Activated CD8-positive, alpha-beta memory T cell treated with anti-CD3 and anti-CD28 coated beads for 36 hours (primary cell): ENCODE results near the gene SLC29A2. TPM values are rescaled to one million over a fixed set of nuclear protein-coding genes. Genes with fewer than 3 reads are reported as not detected.
"Not testable (repeated sequence)": the region's sequence is repeated elsewhere in the genome, so short reads cannot be mapped to it uniquely, and the experiment has no call there.

Source experiments
- CTCF ChIA-PET: fragments of 350-600 bp; sonication (Branson Sonifier 250); formaldehyde crosslinking; loops from one replicate; lab custom pipeline; 2021; ENCODE audit warnings: antibody characterized with exemption; lab: Charles Lee
- POLR2A ChIA-PET: fragments of 350-600 bp; sonication (Branson Sonifier 250); formaldehyde crosslinking; loops from one replicate; lab custom pipeline; 2021; ENCODE audit warnings: antibody characterized with exemption; lab: Charles Lee
- total RNA-seq, 2 experiments: library from RNA; stranded (reverse); gene quantifications; one replicate each; pipeline ENCODE4 v1.2.3, GENCODE V29; 2021

The SLC29A2 gene
- total RNA-seq, 2 experiments from 2014 or later = 12.1 to 13.0 TPM

DNA sequence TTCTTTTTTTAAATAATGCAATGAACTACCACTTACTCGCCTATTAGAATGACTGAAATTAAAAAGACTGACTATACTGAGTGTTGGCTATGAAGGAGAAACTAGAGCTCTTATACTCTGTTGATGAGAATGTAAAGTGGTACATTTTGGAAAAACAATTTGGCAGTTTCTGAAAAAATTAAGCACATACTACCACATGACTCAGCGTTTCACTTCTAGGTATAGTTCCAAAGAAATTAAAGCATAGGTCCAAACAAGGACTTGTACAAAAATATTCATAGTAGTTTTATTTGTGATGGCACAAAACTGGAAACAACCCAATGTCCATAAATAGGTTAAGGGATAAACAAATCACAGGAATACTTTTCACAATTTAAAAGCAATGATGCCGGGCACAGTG is 22.4 kb upstream of the SLC29A2 start:
- ChIA-PET CTCF (no interaction called here), POLR2A (no interaction called here)

DNA sequence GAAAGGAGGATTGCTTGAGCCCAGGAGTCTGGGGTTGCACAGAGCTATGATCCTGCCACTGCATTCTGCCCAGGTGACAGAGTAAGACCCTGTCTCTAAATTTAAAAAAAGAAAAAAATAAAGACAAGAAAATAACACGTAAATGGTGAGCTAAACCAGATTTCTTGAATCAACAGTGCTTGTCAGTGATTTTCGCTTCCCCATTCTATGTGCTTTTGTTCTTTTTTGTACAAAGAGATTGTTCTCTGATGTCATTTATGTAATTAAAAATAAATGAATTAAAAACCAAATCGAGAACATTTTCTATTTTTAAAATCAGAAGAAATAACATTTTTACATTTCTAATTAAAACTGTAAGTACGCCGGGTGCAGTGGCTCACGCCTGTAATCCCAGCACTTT is 19.8 kb upstream of the SLC29A2 start:
- ChIA-PET CTCF (interaction anchor here (0.7 to 1.8 kb wide), 2 partner anchors 17 to 26 kb away, joined by 3 to 4 read pairs; no protein-coding TSS in a partner anchor), POLR2A (no interaction called here)

DNA sequence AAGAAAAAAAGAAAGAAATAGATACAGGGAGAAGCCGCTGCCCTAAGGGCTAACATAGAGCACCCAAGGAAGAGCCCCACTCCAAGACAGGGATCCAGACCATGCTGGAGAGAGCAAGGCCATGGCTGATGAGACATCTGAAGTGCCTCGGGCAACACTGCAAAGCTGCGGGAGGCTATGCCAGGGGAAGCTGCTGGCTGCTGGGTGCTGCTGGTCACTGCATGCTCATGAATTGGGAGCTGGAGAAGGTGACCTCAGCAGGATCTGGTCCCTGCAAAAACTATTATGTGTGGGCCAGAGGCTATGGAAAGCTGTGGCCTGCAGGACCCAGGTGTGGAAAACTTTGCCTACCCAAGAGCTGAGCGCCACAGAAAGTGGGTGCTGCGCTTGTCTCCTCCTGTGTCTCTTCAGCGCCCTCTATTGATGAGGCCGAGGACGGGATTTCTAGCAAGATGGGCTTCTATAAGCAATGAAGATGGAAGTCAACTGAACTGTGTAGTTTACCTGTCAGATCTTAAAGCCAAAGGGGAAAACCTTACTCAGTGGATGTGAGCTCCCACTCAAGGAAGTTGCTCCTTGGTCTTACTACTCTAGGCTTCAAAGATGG is 17.3 kb upstream of the SLC29A2 start:
- POLR2A ChIA-PET = no interaction called here
- CTCF ChIA-PET = interaction anchor here (0.6 to 4.6 kb wide), 27 partner anchors 10 to 694 kb away, joined by 3 to 44 read pairs (median 3); partner anchors contain the start of genes MRPL11 and SLC29A2

DNA sequence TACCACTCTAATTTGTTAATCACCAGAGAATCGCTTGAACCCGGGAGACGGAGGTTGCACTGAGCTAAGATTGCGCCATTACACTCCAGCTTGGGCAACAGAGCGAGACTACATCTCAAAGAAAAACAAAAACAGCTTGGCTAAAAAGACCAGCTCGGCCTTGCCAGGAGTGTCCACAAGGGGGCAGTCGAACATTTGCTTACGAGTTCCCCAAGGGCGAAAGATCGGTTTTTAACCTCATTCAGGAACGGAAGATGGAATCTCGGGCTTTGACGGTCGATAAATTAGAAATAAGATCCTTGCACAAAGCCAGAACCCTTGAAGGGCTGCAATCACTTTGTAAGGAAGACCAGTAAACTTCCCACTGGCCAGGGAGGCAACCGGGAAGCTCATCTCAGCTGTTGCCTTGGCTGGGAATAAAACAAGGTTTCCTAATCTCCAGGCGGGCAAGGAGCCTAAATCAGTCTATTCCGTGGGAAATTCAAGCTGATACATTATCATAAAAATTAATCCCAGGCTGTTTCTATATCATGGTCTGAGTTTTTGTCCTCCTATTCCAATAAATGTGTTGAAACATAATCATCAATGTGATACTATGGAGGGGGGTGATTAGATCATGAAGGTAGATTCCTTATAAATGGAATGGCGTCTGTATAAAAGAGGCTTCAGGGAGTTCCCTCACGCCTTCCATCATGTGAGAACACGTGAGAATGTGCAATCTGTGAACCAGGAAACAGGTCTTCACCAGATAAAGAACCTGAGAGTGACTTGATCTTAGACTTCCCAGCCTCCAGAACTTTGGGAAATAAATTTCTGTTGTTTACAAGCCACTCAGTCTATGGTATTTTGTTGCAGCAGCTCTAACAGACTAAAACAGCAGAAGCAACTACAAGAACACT is 14.9 kb upstream of the SLC29A2 start:
- ChIA-PET POLR2A (interaction anchor here (1.3 kb wide), 1 partner anchor 14 kb away, joined by 4 read pairs; the partner anchor contains the start of gene SLC29A2), CTCF (interaction anchor here (0.7 to 4.6 kb wide), 16 partner anchors 9 to 89 kb away, joined by 3 to 44 read pairs (median 5); partner anchors contain the start of genes BRMS1, MRPL11, RIN1 and SLC29A2)

DNA sequence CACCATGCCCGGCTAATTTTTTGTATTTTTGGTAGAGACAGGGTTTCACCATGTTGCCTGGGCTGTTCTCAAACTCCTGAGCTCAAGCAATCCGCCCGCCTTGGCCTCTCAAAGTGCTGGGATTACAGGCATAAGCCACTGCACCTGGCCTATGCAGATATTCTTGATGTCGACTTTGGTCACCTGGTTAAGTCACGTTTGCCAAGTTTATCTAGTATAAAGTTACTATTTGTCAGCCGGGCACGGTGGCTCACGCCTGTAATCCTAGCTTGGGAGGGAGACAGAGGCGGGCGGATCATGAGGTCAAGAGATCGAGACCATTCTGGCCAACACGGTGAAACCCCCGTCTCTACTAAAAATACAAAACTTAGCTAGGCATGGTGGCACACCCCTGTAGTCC is 12.8 kb upstream of the SLC29A2 start:
- CTCF ChIA-PET = interaction anchor here (0.9 to 1.4 kb wide), 2 partner anchors 20 to 73 kb away, joined by 4 read pairs; no protein-coding TSS in a partner anchor
- POLR2A ChIA-PET = interaction anchor here (1.6 kb wide), 1 partner anchor 12 kb away, joined by 4 read pairs; no protein-coding TSS in a partner anchor

DNA sequence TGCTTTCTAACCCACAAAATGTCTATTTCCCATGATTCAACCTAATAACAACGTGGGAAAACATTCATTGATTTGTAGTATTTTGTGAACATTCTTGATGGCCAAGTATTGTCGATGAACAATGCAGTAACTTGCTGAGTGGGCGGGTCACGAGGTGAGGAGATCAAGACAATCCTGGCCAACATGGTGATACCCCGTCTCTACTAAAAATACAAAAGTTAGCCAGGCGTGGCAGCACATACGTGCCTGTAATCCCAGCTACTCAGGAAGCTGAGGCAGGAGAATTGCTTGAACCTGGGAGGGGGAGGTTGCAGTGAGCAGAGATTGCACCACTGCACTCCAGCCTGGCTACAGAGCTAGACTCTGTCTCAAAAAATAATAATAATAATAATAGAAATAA is 8.7 kb upstream of the SLC29A2 start:
- POLR2A ChIA-PET = not testable (repeated sequence)
- CTCF ChIA-PET = interaction anchor here (0.6 to 1.5 kb wide), 3 partner anchors 69 to 1157 kb away, joined by 3 to 4 read pairs (median 3); no protein-coding TSS in a partner anchor

DNA sequence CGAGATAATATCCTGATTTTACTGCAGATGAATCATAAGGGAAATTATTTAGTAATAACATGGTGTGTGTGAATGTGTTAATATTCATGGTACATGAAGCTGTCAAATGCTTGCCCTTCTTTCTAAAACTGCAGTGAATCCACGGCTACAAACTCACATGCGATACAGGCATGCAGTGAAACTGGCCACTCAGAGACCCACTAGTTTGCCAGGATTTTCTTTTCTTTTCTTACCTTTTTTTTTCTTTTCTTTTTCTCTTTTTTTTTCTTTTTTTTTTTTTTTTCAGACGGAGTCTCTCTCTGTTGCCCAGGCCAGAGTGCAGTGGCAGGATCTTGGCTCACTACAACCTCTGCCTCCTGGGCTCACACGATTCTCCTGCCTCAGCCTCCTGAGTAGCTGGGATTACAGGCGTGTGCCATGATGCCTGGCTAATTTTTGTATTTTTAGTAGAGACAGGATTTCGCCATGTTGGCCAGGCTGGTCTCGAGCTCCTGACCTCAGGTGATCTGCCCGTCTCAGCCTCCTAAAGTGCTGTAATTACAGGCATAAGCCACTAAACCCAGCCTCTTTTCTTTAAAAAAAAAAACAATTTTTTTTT is 2.2 kb upstream of the SLC29A2 start:
- CTCF ChIA-PET = interaction anchor here (0.6 to 2.7 kb wide), 7 partner anchors 12 to 584 kb away, joined by 3 to 14 read pairs (median 4); no protein-coding TSS in a partner anchor
- POLR2A ChIA-PET = interaction anchor here (0.7 kb wide), 1 partner anchor 24 kb away, joined by 3 read pairs; no protein-coding TSS in a partner anchor

DNA sequence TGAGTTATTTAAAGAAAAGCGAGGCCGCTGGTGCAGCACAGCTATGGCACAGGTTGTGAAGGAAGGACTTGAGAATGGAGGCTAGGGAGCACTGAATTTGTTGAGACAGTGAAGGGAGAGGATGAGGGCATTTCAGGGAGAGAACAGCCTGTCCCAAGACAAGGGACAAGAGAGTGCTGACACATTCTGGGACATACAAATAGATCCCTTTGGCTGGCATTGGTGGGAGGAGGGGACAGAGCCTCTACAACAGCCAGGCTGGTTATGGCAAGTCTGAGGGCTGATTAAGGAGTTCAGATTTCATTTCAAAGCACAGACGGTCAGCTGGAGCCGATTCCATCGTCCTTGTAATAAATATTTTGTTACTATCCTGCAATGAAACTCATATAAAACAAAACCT is 1.7 kb upstream of the SLC29A2 start:
- CTCF ChIA-PET = interaction anchor here (0.8 to 2.7 kb wide), 5 partner anchors 10 to 584 kb away, joined by 3 to 14 read pairs (median 6); no protein-coding TSS in a partner anchor

DNA sequence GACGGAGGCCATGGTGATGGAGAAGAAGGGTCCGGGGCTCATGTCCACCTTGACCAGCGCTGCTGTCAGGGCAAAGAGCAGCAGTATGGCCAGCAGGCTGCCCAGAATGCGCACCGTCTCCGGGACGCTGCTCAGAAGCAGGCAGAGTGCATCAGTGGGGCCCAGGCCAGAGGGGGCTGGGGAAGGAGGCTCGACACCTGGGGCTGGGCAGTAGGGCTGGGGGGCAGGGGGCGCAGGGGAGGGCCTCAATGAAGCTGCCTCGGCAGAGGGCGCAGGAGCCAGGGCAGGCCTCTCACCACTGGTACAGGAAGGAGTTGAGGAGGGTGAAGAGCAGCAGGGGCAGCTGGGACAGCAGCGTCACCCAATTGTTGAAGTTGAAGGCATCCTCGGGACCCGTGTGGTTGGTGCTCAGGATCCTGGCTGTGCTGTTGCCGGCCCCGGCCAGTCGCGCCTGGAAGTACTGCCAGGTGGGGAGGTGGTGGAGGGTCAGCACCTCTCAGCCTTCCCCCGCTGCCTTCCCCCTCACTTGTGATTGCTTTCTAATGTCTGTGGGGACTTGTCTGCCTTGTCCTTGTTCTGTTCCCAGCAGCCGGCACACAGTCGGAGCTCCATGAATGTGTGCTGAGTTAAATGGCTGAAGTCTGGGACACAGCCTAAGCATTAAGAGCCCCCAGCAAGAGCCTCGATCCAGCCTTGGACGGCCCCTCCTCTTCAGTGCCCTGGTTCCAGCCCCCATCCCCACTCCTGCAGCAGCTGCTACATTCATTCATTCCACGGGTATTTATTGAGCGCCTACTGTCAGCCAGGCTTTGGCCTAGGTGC is 2.3 kb downstream of the SLC29A2 start:
- CTCF ChIA-PET = interaction anchor here (1.5 kb wide), 1 partner anchor 58 kb away, joined by 5 read pairs; no protein-coding TSS in a partner anchor
- POLR2A ChIA-PET = no interaction called here

More for the DNA sequence above, 1.7 kb upstream of the SLC29A2 start:
- POLR2A ChIA-PET = no interaction called here

DNA sequence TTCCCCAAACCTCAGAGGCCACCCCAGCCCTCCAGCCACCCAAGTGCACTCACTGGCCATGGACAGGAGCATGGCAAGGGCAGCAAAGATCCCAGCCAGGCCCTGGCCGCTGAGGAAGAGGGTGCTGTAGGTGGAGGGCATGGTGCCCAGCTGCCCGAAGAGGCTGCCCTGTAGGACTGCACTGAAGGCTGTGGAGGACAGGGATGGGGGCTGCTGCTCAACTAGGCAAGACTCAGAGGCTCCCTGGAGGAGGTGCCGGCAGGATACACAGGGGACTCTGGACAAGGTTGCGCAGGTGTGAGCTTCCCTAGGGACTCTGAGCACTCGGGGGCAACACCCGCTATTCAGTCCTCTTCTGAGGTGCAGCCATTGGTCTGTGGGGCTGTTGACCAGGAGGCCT is 3.1 kb downstream of the SLC29A2 start:
- ChIA-PET CTCF (no interaction called here), POLR2A (no interaction called here)

DNA sequence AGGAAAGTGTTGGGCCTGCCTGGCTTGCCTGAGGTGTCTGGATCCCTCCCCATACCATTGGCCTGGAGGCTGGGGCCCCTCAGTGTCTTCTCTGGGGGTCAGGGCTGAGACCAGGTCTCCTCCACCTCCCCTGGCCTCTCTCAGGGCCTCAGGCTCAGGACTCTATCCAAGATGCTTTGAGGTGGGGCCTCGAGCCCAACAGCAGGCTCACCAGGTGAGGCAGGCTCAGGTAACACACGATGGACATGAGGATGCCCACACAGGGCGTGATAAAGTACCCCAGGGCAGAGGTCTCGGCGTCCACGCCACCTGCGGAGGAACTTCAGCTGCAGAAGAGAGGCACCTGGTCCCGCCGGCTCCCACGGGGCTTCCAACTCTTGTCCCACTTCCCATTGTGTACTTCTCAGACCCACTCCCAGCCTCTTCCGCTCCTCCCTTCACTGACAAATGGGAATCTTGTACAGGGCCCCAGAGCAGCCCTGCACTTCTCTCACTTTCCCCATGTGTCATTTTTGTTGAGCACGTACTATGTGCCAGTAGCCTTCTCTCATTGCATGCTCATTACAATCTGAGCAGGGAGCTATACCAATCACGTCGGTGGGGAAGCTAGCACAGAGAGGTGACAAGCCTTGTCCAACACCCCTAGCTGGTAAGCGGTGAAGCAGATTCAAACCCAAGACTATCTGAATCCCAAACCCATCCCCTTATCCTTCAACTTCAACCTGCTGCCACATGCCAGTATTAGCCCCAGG is 3.8 kb downstream of the SLC29A2 start:
- ChIA-PET POLR2A (no interaction called here), CTCF (no interaction called here)

DNA sequence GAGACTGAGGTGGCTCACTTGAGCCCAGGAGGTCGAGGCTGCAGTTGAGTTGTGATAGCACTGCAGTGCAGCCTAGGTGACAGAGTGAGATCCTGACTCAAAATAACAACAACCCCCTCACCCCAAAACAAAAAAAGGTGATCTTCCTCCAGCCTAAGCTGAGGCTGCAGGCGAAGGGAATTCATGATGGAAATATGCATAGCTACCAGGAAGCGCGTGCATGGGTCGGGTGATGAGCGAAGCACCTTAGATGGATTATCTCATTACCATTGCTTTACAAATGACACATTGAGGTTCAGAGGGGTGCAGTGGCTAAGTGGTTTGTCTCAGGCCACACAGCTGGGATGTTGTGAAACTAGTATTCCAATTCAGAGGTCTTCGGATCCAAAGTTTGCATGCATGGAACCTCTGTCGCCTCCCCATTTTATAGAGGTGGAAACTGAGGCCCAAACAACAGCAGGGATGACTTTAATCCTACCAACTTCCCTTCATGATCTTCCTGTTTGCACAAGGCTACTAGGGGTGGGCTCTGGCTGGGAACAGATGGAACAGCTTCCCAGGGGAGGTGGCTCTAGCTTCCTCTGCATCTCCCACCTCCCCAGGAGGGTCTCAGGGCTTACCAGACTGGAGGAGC is 4.6 kb downstream of the SLC29A2 start:
- POLR2A ChIA-PET = no interaction called here

DNA sequence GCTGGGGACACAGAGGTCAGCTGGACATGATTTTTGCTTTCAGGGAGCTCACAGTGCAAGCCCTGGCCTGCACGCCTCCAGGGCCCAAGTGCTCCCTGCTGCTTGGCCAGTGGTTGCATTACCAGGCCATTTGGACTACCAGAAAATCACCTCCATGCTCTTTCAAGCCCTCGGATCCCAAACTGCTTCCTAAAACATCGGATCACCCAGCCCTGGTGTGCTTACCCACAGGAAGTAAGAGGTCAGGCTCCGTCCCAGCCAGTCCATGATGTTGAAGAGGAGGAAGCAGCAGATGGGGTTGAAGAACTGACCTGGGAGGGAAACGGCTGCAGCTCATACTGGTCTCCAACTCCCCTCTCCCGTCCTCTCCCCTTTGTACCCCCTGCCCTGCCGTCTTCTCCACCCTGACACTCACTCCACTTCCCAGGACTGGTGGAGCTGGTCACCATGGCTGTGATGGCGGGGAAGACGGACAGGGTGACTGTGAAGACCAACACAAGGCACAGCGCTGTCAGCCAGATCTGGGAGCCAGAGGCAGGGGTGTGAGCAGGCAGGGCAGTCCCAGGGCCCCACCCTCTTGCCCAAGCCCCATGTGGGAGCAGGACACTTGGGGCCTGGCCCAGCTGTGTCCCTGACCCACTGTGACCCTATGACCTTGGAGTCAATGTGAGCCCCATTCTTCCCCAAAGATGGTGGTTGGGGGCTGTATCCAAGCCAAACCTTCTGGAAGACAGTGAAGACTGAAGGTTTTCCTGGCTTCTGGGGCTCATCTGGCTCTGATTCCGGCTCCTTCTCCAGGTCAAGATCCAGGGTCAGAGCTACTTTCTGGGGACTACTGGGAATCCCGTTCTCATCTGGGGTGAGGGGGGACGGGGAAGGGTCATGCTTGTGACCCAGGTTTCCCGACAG is 5.6 kb downstream of the SLC29A2 start:
- POLR2A ChIA-PET = interaction anchor here (0.8 kb wide), 1 partner anchor 10 kb away, joined by 5 read pairs; no protein-coding TSS in a partner anchor
- CTCF ChIA-PET = interaction anchor here (0.6 to 1.2 kb wide), 4 partner anchors 18 to 978 kb away, joined by 3 read pairs; no protein-coding TSS in a partner anchor

More for the DNA sequence above, 4.6 kb downstream of the SLC29A2 start:
- CTCF ChIA-PET = interaction anchor here (0.6 to 1.1 kb wide), 3 partner anchors 16 to 23 kb away, joined by 3 to 6 read pairs (median 3); no protein-coding TSS in a partner anchor

DNA sequence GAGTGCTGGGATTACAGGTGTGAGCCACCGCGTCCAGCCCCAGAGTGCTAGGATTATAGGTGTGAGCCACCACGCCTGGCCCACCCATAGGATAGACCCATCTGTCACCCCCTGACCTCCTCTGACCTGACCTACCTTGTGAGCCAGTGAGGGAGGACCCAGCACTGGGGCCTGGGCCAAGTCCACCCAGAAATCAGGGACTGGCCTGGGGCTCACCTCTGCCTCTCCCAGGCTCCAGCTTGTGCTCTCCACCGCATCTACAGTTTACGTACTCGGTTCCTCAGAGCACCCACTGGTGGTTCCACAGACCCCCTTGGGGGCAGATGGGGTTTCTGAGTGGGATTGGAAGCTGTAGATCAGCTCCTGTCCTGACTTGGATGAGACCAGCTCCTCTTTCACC is 6.4 kb downstream of the SLC29A2 start:
- ChIA-PET CTCF (interaction anchor here (1.2 kb wide), 1 partner anchor 17 kb away, joined by 3 read pairs; no protein-coding TSS in a partner anchor), POLR2A (no interaction called here)

DNA sequence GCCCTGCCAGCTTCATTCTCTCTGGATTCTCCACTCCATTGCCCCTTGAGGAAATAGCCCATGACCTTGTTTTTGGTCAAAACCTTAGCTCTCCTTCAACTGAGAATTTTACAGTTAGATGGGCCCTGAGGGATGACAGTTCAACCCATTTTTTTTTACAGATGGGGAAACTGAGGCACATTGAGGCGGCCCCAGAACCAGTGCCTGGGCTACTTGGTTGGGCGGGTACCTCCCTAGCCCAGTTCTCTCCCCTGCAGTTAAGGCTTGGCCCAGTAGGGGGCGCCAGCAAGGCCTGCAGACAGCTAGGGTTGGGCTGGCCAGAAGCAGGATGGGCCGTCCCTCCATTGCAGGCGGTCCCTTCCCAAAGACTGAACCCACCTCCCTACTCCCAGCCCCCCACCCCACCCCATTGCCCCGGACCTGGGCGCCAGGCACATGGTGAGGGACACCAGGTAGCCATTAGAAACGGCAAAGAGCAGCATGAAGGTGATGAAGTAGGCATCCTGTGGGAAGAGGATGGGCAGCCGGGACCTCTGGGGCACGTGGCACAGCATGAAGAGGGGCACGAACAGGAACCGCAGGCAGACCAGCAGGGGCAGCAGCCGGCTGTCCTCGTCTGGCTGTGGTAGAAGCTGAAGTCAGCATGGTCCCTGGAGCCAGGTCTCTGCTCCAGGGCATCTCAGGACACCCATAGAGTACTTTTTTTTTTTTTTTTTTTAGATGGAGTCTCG is 7.6 kb downstream of the SLC29A2 start:
- POLR2A ChIA-PET = interaction anchor here (0.5 to 0.7 kb wide), 3 partner anchors 46 to 671 kb away, joined by 4 to 6 read pairs (median 5); no protein-coding TSS in a partner anchor

More for the DNA sequence above, 7.6 kb downstream of the SLC29A2 start:
- CTCF ChIA-PET = interaction anchor here (0.5 to 3.4 kb wide), 11 partner anchors 8 to 871 kb away, joined by 3 to 15 read pairs (median 4); partner anchors contain the start of gene SLC29A2
